Esophagus squamous epithelium (tissue), 4 donors: Measurements from ENCODE around the gene BPIFA3.

Experiments used
- CTCF ChIP-seq, 6 experiments: fragments of 450-650 bp in 4 of 6; fragments of 200-600 bp in 2 of 6; sonication (generic) in 2 of 6; IDR thresholded peaks; one replicate each; pipeline ENCODE4 v1.5.1; 2016 to 2019; ENCODE audit warnings: antibody characterized with exemption in 6 of 6, mild to moderate bottlenecking in 4 of 6, moderate library complexity in 4 of 6
- POLR2A ChIP-seq, 4 donors: fragments of 450-650 bp; IDR thresholded peaks; one replicate each; pipeline ENCODE4 v1.6.1; 2017; ENCODE audit warnings: antibody characterized with exemption in 4 of 4, mild to moderate bottlenecking in 4 of 4, moderate library complexity in 3 of 4

GRCh38 chr20:33234050-33234449 lies 16.9 kb downstream of the BPIFA3 start:
- TF ChIP-seq CTCF (IDR thresholded peaks at IDR 0.05) (no peak), POLR2A (IDR thresholded peaks at IDR 0.05) (no peak)
